PC-3 (cell line): Measurements from ENCODE around the gene ACOT6.

Experiments used
- CTCF ChIP-seq: fragments of 300-600 bp; sonication (generic); conservative IDR thresholded peaks from 2 replicates; pipeline ENCODE4 v1.5.1; 2017; ENCODE audit warnings: antibody characterized with exemption, low read depth, mild to moderate bottlenecking, low read length
- EZH2phosphoT487 ChIP-seq: fragments of 300-600 bp; sonication (generic); IDR thresholded peaks from 2 replicates; pipeline ENCODE4 v1.6.1; 2018; ENCODE audit warnings: mild to moderate bottlenecking, antibody characterized with exemption, low read length, borderline replicate concordance

- no peak for TF ChIP-seq CTCF
- no peak for TF ChIP-seq EZH2phosphoT487
Measured at GRCh38 chr14:73651005-73651404, 38.7 kb downstream of the ACOT6 start.
